ENCODE results near the gene ZNF66.

DNA sequence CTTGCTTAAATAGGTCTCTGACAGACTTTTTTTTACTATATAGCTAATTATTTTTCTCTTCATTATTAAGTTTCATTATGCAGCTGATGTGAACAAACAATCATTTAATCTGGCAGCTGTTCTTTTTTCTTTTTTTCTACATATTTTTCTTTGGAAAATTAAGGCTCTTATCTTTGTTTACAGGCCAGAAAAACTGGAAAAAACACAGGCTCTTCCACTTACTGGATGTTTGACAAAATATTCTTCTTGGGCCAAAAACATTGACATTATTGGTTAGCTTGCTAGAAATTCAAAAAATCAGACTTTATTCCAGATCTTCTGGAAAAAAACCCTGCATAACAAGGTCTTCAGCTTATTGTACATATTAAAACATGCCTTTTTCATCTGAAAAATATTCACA lies 15.7 kb downstream of the ZNF66 start:
- TF ChIP-seq CTCF (IDR thresholded peaks at IDR 0.05) (no peak), POLR2A (IDR thresholded peaks at IDR 0.05) (no peak)

Measured in testis (tissue), 2 donors.